GM18498 (cell line): ENCODE data around the gene INO80B.
"Not testable (repeated sequence)": the region's sequence is repeated elsewhere in the genome, so short reads cannot be mapped to it uniquely, and the experiment has no call there.

Experiments
- ATAC-seq: cut with Tn5 transposase; IDR thresholded peaks from one replicate; pipeline ENCODE4 v1.9.1; 2021; ENCODE audit warnings: mild to moderate bottlenecking, moderate library complexity; ENCODE audit not compliant: unreplicated experiment

INO80B gene

GRCh38 chr2:74447230-74447999 is 7.5 kb upstream of the INO80B start:
- no peak for ATAC-seq

- ATAC-seq: no peak
Observed at GRCh38 chr2:74448771-74449170, 6.1 kb upstream of the INO80B start.

- no peak for ATAC-seq
Observed at GRCh38 chr2:74450570-74451190, 4.2 kb upstream of the INO80B start.

GRCh38 chr2:74457129-74457548 is 2.3 kb downstream of the INO80B start:
- no peak for ATAC-seq

- peak; percentile 40 for ATAC-seq
Observed at GRCh38 chr2:74457549-74458131, 2.8 kb downstream of the INO80B start.

GRCh38 chr2:74458132-74458937 is 3.4 kb downstream of the INO80B start, which contains the start of gene WBP1:
TSS of gene WBP1 (plus strand) at chr2:74458438. CDS start at chr2:74458603, 165 bp downstream.
- peak; percentile 82 for ATAC-seq

- ATAC-seq: no peak
Observed at GRCh38 chr2:74458938-74459363, 4.1 kb downstream of the INO80B start.

- ATAC-seq: not testable (repeated sequence)
Observed at GRCh38 chr2:74459503-74460118, 4.7 kb downstream of the INO80B start.

- not testable (repeated sequence) for ATAC-seq
Observed at GRCh38 chr2:74460187-74460586, 5.3 kb downstream of the INO80B start.

- ATAC-seq: no peak
Observed at GRCh38 chr2:74461187-74462053, 6.5 kb downstream of the INO80B start.

GRCh38 chr2:74462054-74462785 is 7.3 kb downstream of the INO80B start:
- ATAC-seq: no peak

- ATAC-seq: no peak
Observed at GRCh38 chr2:74462786-74463105, 7.9 kb downstream of the INO80B start.

- no peak for ATAC-seq
Observed at GRCh38 chr2:74464406-74464805, 9.5 kb downstream of the INO80B start.

GRCh38 chr2:74470742-74471141 is 15.9 kb downstream of the INO80B start:
- not testable (repeated sequence) for ATAC-seq

- no peak for ATAC-seq
Observed at GRCh38 chr2:74471332-74472065, 16.6 kb downstream of the INO80B start.

- ATAC-seq: peak; percentile 87
Observed at GRCh38 chr2:74472086-74472944, 17.4 kb downstream of the INO80B start, which contains the start of gene MRPL53. TSS of gene MRPL53 (minus strand) at chr2:74472680. CDS start at chr2:74472660, 20 bp downstream.

- ATAC-seq: no peak
Observed at GRCh38 chr2:74472945-74473258, 18.0 kb downstream of the INO80B start.

GRCh38 chr2:74474481-74474880 is 19.6 kb downstream of the INO80B start:
- ATAC-seq: no peak
